WTC11 (cell line): ENCODE measurements around the gene HENMT1.

ENCODE experiments used
- JUN ChIP-seq: sonication (generic); formaldehyde crosslinking; IDR thresholded peaks from 2 replicates; pipeline ENCODE4 v1.8.0; 2023; ENCODE audit warnings: mild to moderate bottlenecking, missing genetic modification reagents
- NFE2L1 ChIP-seq: sonication (generic); formaldehyde crosslinking; IDR thresholded peaks from 2 replicates; pipeline ENCODE4 v1.8.1; 2023; ENCODE audit warnings: missing genetic modification reagents
- NR2C2 ChIP-seq: sonication (generic); formaldehyde crosslinking; IDR thresholded peaks from 2 replicates; pipeline ENCODE4 v1.8.0; 2022; ENCODE audit warnings: mild to moderate bottlenecking, missing genetic modification reagents
- NR3C1 ChIP-seq: sonication (generic); formaldehyde crosslinking; conservative IDR thresholded peaks from 2 replicates; pipeline ENCODE4 v1.8.1; 2023; ENCODE audit warnings: low read depth, mild to moderate bottlenecking, missing genetic modification reagents
- ZNF232 ChIP-seq: sonication (generic); formaldehyde crosslinking; IDR thresholded peaks from 2 replicates; pipeline ENCODE4 v1.8.0; 2022; ENCODE audit warnings: mild to moderate bottlenecking, missing genetic modification reagents
- ZNF423 ChIP-seq: fragments of 250-450 bp; sonication (Bioruptor Pico); IDR thresholded peaks from 2 replicates; pipeline ENCODE4 v2.1.2; 2022; ENCODE audit warnings: mild to moderate bottlenecking, moderate library complexity
- TF ChIP-seq, protein P1 (sequence below): fragments of 200-600 bp; IDR thresholded peaks from 2 replicates; pipeline ENCODE4 v1.8.0; 2022; ENCODE audit warnings: antibody characterized with exemption
- TF ChIP-seq, protein P2 (sequence below): sonication (generic); formaldehyde crosslinking; IDR thresholded peaks from 2 replicates; pipeline ENCODE4 v1.8.1; 2023; ENCODE audit warnings: mild to moderate bottlenecking, missing genetic modification reagents

DNA sequence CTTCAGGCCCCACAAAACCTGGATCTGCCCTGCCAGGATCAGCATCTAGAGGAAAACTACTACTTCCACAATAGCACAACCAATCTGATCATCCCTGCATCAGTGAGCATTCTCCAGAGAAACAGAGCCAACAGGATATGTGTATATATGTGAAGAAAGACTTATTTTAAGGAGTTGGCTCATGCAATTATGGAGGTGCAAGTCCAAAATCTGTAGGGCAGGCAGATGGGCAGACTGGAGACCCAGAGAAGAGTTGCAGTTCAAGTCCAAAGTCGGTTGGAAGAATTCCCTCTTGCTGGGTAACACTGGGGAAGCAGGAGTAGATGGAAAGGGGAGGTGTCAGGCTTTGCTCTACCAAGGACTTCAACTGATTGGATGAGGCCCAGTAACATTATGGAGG lies 4.9 kb upstream of the HENMT1 start:
- TF ChIP-seq, protein P1, sequence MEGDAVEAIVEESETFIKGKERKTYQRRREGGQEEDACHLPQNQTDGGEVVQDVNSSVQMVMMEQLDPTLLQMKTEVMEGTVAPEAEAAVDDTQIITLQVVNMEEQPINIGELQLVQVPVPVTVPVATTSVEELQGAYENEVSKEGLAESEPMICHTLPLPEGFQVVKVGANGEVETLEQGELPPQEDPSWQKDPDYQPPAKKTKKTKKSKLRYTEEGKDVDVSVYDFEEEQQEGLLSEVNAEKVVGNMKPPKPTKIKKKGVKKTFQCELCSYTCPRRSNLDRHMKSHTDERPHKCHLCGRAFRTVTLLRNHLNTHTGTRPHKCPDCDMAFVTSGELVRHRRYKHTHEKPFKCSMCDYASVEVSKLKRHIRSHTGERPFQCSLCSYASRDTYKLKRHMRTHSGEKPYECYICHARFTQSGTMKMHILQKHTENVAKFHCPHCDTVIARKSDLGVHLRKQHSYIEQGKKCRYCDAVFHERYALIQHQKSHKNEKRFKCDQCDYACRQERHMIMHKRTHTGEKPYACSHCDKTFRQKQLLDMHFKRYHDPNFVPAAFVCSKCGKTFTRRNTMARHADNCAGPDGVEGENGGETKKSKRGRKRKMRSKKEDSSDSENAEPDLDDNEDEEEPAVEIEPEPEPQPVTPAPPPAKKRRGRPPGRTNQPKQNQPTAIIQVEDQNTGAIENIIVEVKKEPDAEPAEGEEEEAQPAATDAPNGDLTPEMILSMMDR: no peak
- TF ChIP-seq NR3C1 (CRISPR knock-in tag): no peak
- no peak for TF ChIP-seq ZNF423
- TF ChIP-seq, protein P2, sequence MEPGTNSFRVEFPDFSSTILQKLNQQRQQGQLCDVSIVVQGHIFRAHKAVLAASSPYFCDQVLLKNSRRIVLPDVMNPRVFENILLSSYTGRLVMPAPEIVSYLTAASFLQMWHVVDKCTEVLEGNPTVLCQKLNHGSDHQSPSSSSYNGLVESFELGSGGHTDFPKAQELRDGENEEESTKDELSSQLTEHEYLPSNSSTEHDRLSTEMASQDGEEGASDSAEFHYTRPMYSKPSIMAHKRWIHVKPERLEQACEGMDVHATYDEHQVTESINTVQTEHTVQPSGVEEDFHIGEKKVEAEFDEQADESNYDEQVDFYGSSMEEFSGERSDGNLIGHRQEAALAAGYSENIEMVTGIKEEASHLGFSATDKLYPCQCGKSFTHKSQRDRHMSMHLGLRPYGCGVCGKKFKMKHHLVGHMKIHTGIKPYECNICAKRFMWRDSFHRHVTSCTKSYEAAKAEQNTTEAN: no peak
- TF ChIP-seq JUN (CRISPR knock-in tag): no peak
- TF ChIP-seq NFE2L1: no peak
- no peak for TF ChIP-seq NR2C2 (CRISPR knock-in tag)
- no peak for TF ChIP-seq ZNF232 (CRISPR knock-in tag)
